Upper lobe of right lung (tissue), 1 donor: ENCODE measurements around the gene TMEM30A. TPM values are rescaled to one million over a fixed set of nuclear protein-coding genes. Genes with fewer than 3 reads are reported as not detected.

Experiments used
- ATAC-seq: fragments of 200-7000 bp; cut with Tn5 transposase; one replicate; pipeline ENCODE4 v1.9.1; 2020; ENCODE audit warnings: mild to moderate bottlenecking, moderate library complexity
- DNase-seq: peaks from one replicate; pipeline ENCODE4 v3.0.0-alpha.2; 2020
- H3K27ac ChIP-seq: fragments of 200-600 bp; one replicate; pipeline ENCODE4 v1.8.0; 2022
- H3K27me3 ChIP-seq: fragments of 200-600 bp; one replicate; pipeline ENCODE4 v1.8.0; 2022; ENCODE audit warnings: mild to moderate bottlenecking
- H3K36me3 ChIP-seq: fragments of 200-600 bp; one replicate; pipeline ENCODE4 v1.8.0; 2022
- H3K4me1 ChIP-seq: fragments of 200-600 bp; one replicate; pipeline ENCODE4 v1.8.0; 2022
- H3K4me3 ChIP-seq: fragments of 200-600 bp; one replicate; pipeline ENCODE4 v1.8.0; 2022; ENCODE audit warnings: mild to moderate bottlenecking
- H3K9me3 ChIP-seq: fragments of 200-600 bp; one replicate; pipeline ENCODE4 v1.8.0; 2022
- intact Hi-C: fragments of 100-400 bp; cut with DNase I; formaldehyde crosslinking; loops from one replicate; pipeline ENCODE4 v1.11.0; 2022
- total RNA-seq: library from RNA; stranded (reverse); fragmentation: NEBNext Ultra II Directional; extraction: Animal tissue kit (Norgen Biotek cat#: 25700); gene quantifications from one replicate; pipeline ENCODE4 v1.2.1, GENCODE V29; 2021
- TF ChIP-seq, protein P1 (sequence below): fragments of 200-600 bp; IDR thresholded peaks from one replicate; pipeline ENCODE4 v1.8.0; 2022; ENCODE audit warnings: antibody characterized with exemption
- donor health status: DM: no; HTN: yes; CAD: no; lungs with severe emphysema.

TMEM30A gene
- total RNA-seq, 1 donor from 2014 or later, result 183 TPM

DNA sequence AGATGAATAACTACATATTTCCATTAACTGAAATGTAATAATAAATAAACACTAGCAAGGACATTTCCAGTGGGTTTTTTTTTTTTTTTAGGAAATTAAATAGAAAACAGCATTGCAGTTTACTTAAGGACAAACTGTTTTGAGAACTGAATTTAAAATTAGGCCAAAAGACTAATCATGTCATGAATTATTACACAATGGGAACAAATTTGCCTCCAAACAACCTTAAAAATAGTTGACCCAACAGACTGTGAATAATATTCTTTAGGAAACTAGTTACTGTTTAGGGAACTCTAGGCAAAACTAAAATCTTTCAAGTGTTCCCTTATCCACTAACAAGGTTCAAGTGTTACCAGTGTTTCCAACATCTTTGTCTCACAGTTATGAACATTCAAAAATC lies 62.3 kb downstream of the TMEM30A start:
- TF ChIP-seq, protein P1, sequence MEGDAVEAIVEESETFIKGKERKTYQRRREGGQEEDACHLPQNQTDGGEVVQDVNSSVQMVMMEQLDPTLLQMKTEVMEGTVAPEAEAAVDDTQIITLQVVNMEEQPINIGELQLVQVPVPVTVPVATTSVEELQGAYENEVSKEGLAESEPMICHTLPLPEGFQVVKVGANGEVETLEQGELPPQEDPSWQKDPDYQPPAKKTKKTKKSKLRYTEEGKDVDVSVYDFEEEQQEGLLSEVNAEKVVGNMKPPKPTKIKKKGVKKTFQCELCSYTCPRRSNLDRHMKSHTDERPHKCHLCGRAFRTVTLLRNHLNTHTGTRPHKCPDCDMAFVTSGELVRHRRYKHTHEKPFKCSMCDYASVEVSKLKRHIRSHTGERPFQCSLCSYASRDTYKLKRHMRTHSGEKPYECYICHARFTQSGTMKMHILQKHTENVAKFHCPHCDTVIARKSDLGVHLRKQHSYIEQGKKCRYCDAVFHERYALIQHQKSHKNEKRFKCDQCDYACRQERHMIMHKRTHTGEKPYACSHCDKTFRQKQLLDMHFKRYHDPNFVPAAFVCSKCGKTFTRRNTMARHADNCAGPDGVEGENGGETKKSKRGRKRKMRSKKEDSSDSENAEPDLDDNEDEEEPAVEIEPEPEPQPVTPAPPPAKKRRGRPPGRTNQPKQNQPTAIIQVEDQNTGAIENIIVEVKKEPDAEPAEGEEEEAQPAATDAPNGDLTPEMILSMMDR, result no peak
- Histone ChIP-seq H3K27ac (no peak overlapping the region), H3K9me3 (no peaks in the 10 kb centered on the region), H3K4me1 (no peaks in the 10 kb centered on the region), H3K4me3 (no peak overlapping the region), H3K27me3 (no peaks in the 10 kb centered on the region), H3K36me3 (no peaks in the 10 kb centered on the region)
- ATAC-seq (no peak), DNase-seq (no peak)
- intact Hi-C loops, result no loop called here

DNA sequence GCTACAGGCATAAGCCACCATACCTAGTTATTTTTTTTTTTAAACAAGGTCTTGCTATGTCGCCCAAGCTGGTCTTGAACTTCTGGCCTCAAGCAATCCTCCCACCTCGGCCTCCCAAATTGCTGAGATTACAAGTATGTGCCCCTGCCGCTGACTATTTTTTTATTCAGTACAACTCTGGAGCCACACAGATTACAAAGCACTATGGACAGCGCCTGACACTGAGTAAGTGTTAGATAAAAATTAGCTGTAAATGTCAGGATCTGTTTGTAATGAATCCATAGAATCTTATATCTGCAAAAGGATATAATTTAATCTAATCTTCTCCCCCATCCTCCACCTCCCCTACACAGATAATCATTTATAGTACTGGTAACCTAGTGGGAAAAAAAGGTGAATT lies 63.5 kb downstream of the TMEM30A start:
- ATAC-seq, result no peak
- no peaks in the 10 kb centered on the region for H3K9me3 ChIP-seq
- no peak for DNase-seq
- no peak overlapping the region for H3K27ac ChIP-seq
- TF ChIP-seq, protein P1, result no peak
- no peaks in the 10 kb centered on the region for H3K4me1 ChIP-seq
- intact Hi-C loops, result no loop called here
- no peaks in the 10 kb centered on the region for H3K36me3 ChIP-seq
- H3K4me3 ChIP-seq, result no peak overlapping the region
- no peaks in the 10 kb centered on the region for H3K27me3 ChIP-seq

DNA sequence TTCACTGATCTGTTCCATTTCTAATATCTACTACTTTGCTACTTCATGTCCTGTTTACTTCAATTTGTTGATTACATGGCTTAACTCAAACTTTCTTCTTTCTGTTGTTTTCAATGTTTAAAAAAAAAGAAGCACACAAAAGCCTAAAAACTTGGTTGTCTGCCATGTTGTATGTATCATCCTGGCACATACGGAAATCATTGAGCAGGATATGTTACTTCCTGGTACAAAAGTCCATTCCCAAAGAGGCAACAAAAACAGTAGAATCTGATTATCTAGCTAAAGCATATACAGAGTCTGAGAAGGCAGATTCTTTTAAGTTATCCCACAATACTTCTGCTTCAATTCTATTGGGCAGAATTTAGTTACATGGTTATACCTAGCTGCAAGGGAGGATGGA lies 64.2 kb downstream of the TMEM30A start:
- TF ChIP-seq, protein P1, result no peak
- Histone ChIP-seq H3K9me3 (no peaks in the 10 kb centered on the region), H3K4me1 (no peaks in the 10 kb centered on the region), H3K27me3 (no peaks in the 10 kb centered on the region), H3K36me3 (no peaks in the 10 kb centered on the region), H3K27ac (no peak overlapping the region), H3K4me3 (no peak overlapping the region)
- ATAC-seq (no peak), DNase-seq (no peak)
- intact Hi-C loops, result no loop called here

DNA sequence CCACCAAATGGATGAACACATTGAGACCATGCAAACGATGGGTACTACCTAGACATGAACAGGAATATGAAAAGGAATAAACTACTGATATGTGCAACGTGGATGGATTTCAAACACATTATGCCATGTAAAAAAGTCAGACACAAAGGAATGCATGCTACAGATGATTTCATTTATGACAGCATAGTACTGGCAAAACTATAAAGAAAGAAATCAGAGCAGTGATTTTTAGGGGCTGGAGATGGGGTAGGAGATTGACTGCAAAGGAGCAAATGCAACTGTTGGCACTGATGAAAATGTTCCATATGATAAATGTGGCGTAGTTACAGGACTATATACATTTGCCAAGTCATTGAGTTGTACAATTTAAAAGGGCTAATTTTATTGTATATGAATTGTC lies 65.3 kb downstream of the TMEM30A start:
- TF ChIP-seq, protein P1, result no peak
- DNase-seq (no peak), ATAC-seq (no peak)
- H3K9me3 ChIP-seq, result no peaks in the 10 kb centered on the region
- intact Hi-C loops, result loop anchor here (10.0 kb wide), 2 partner anchors 1134 to 1544 kb away; no protein-coding TSS in a partner anchor
- H3K36me3 ChIP-seq, result no peaks in the 10 kb centered on the region
- no peaks in the 10 kb centered on the region for H3K27me3 ChIP-seq
- H3K4me1 ChIP-seq, result no peaks in the 10 kb centered on the region
- H3K4me3 ChIP-seq, result no peak overlapping the region
- H3K27ac ChIP-seq, result no peak overlapping the region

DNA sequence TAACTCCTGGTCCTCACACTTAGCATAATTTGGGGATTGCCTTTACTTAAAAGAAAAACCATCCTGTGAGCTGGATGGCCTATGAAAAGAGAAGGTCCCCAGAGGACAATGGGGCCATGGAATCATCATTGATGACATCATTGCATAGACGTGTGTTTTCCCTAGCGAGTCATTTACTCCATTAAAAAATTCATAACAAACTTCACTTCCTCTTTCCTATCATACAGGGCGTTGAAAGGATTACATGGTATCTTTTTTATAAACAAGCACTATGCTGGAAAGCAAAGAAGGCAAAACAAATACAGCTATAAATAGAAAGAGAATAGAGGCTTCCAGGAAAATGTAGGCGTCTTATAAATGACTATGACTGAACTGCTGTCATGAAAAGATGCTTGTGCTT lies 67.4 kb downstream of the TMEM30A start:
- no peaks in the 10 kb centered on the region for H3K27me3 ChIP-seq
- H3K4me3 ChIP-seq, result no peak overlapping the region
- H3K9me3 ChIP-seq, result no peaks in the 10 kb centered on the region
- TF ChIP-seq, protein P1, result no peak
- H3K36me3 ChIP-seq, result no peaks in the 10 kb centered on the region
- H3K4me1 ChIP-seq, result no peaks in the 10 kb centered on the region
- DNase-seq, result no peak
- no peak overlapping the region for H3K27ac ChIP-seq
- no peak for ATAC-seq
- intact Hi-C loops, result loop anchor here (10.0 kb wide), 2 partner anchors 1132 to 1542 kb away; no protein-coding TSS in a partner anchor

DNA sequence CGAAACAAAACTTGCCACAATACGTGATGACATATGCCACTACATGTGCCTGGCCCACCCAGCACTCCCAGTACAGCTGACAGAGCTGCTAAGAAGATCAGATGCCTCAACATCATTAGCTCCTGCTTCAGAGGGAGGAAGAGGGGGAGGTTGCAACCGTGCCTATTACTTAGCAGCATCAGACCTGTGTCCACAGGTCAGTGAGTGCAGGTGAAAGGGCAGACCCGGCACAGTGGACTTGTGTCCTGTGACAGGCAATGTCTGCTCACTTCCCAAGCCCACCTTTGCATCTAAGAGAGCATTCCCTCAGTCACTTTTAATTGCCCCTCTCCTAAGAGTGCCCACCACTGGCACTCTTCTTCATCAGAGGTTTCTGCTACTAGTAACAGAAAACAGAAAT lies 69.3 kb downstream of the TMEM30A start:
- H3K27me3 ChIP-seq, result no peaks in the 10 kb centered on the region
- H3K27ac ChIP-seq, result no peak overlapping the region
- H3K4me1 ChIP-seq, result peaks cover 3% of the 10 kb centered on the region
- intact Hi-C loops, result loop anchor here (10.0 kb wide), 2 partner anchors 1130 to 1540 kb away; no protein-coding TSS in a partner anchor
- H3K36me3 ChIP-seq, result no peaks in the 10 kb centered on the region
- TF ChIP-seq, protein P1, result no peak
- ATAC-seq, result no peak
- no peak for DNase-seq
- no peaks in the 10 kb centered on the region for H3K9me3 ChIP-seq
- no peak overlapping the region for H3K4me3 ChIP-seq
